Activated B cell treated with CpG ODN at 0.5 μM for 24 hours (primary cell): ENCODE data around the gene DUSP21. TPM values are rescaled to one million over a fixed set of nuclear protein-coding genes. Genes with fewer than 3 reads are reported as not detected.
"Not testable (repeated sequence)": the region's sequence is repeated elsewhere in the genome, so short reads cannot be mapped to it uniquely, and the experiment has no call there.

ENCODE experiments used
- ATAC-seq: fragments of 200-7000 bp; cut with Tn5 transposase; one replicate; pipeline ENCODE4 v1.10.0; 2021; ENCODE audit warnings: low read depth, mild to moderate bottlenecking, moderate library complexity
- CTCF ChIA-PET: fragments of 350-600 bp; sonication (Branson Sonifier 250); formaldehyde crosslinking; loops from one replicate; lab custom pipeline; 2021; ENCODE audit warnings: antibody characterized with exemption; lab: Charles Lee
- POLR2A ChIA-PET: fragments of 350-600 bp; sonication (Branson Sonifier 250); formaldehyde crosslinking; loops from one replicate; lab custom pipeline; 2021; ENCODE audit warnings: antibody characterized with exemption; lab: Charles Lee
- DNase-seq: peaks from one replicate; pipeline ENCODE4 v3.0.0; 2022
- H3K27ac Mint-ChIP-seq: one replicate; pipeline ENCODE4 v1.8.0; 2020; ENCODE audit warnings: mixed read lengths
- H3K27me3 Mint-ChIP-seq: one replicate; pipeline ENCODE4 v1.8.0; 2021; ENCODE audit warnings: mixed read lengths
- H3K36me3 Mint-ChIP-seq: one replicate; pipeline ENCODE4 v1.8.0; 2021; ENCODE audit warnings: low read depth, mixed read lengths
- H3K4me1 Mint-ChIP-seq: one replicate; pipeline ENCODE4 v1.8.0; 2021; ENCODE audit warnings: mixed read lengths
- H3K4me3 Mint-ChIP-seq: one replicate; pipeline ENCODE4 v1.8.0; 2020; ENCODE audit warnings: mild to moderate bottlenecking, mixed read lengths
- H3K9me3 Mint-ChIP-seq: one replicate; pipeline ENCODE4 v1.8.0; 2020; ENCODE audit warnings: mixed read lengths
- CTCF ChIP-seq: fragments of 200-600 bp; IDR thresholded peaks from one replicate; pipeline ENCODE4 v1.8.0; 2022; ENCODE audit warnings: antibody characterized with exemption, mild to moderate bottlenecking
- intact Hi-C: fragments of 100-400 bp; cut with micrococcal nuclease; formaldehyde crosslinking; loops from one replicate; pipeline ENCODE4 v1.15.1; 2024
- total RNA-seq: library from RNA; stranded (reverse); gene quantifications from 2 replicates; pipeline ENCODE4 v1.2.3, GENCODE V29; 2022

DUSP21 gene
- total RNA-seq, 1 donor from 2014 or later: not detected

- Mint-ChIP-seq H3K4me3 (no peak overlapping the region), H3K36me3 (no peaks in the 10 kb centered on the region), H3K9me3 (peaks cover 2% of the 10 kb centered on the region), H3K4me1 (no peaks in the 10 kb centered on the region), H3K27ac (no peak overlapping the region), H3K27me3 (peaks cover 2% of the 10 kb centered on the region)
- ChIA-PET POLR2A (no interaction called here), CTCF (no interaction called here)
- no peak for ATAC-seq
- no peak for DNase-seq
- intact Hi-C loops: no loop called here
- no peak for TF ChIP-seq CTCF
Measured at GRCh38 chrX:44817029-44817428, 26.8 kb upstream of the DUSP21 start.

GRCh38 chrX:44822601-44823000 lies 21.2 kb upstream of the DUSP21 start:
- H3K27me3 Mint-ChIP-seq: no peaks in the 10 kb centered on the region
- no peaks in the 10 kb centered on the region for H3K36me3 Mint-ChIP-seq
- POLR2A ChIA-PET: no interaction called here
- no peak overlapping the region for H3K27ac Mint-ChIP-seq
- ATAC-seq (no peak), DNase-seq (no peak)
- no peaks in the 10 kb centered on the region for H3K4me1 Mint-ChIP-seq
- CTCF ChIA-PET: no interaction called here
- peaks cover 4% of the 10 kb centered on the region for H3K9me3 Mint-ChIP-seq
- no peak overlapping the region for H3K4me3 Mint-ChIP-seq
- intact Hi-C loops: no loop called here
- TF ChIP-seq CTCF: no peak

DNA sequence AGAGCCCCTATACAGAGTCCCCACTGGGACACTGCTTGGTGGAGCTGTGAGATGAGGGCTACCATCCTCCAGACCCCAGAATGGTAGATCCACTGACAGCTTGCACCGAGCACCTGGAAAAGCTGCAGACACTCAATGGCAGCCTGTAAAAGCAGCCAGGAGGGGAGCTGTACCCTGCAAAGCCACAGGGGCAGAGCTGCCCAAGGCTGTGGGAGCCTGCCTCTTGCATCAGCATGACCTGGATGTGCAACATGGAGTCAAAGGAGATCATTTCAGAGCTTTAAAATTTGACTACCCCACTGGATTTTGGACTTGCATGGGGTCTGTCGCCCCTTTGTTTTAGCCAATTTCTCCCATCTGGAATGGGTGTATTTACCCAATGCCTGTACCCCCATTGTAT lies 20.6 kb upstream of the DUSP21 start:
- intact Hi-C loops, H3K27me3 Mint-ChIP-seq, CTCF ChIA-PET, ATAC-seq, H3K9me3 Mint-ChIP-seq, H3K4me3 Mint-ChIP-seq, POLR2A ChIA-PET, DNase-seq, H3K27ac Mint-ChIP-seq, H3K4me1 Mint-ChIP-seq, H3K36me3 Mint-ChIP-seq: not testable (repeated sequence)

DNA sequence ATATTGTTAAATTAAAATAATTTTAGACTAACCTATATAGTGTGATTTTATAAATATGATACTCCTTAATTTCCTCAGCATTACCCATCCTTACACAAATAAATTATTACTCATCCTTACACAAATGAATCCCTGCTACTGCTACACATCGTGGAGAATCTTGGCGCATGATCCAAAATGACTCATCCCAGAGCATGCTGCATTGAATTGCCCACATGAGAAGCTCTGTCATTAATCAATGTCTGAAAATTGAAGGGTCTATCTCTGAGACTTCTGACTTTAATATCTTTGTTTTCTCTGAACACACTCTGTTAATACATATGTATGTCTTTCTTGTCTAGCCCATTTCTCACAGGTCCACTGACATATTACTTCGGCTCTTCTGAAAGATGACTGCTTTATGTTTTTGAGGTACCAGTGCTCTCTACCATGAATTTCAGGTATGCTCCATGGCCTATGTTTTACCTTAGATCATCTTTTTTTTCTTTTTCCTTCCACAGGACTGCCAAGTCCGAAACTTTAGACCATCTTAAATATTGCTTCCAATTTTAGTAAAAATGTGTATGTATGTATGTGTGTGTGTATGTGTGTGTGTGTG lies 15.7 kb upstream of the DUSP21 start:
- no peaks in the 10 kb centered on the region for H3K36me3 Mint-ChIP-seq
- no peaks in the 10 kb centered on the region for H3K4me1 Mint-ChIP-seq
- TF ChIP-seq CTCF: no peak
- no peaks in the 10 kb centered on the region for H3K9me3 Mint-ChIP-seq
- DNase-seq (no peak), ATAC-seq (no peak)
- ChIA-PET CTCF (no interaction called here), POLR2A (no interaction called here)
- H3K27me3 Mint-ChIP-seq: no peaks in the 10 kb centered on the region
- intact Hi-C loops: no loop called here
- no peak overlapping the region for H3K27ac Mint-ChIP-seq
- H3K4me3 Mint-ChIP-seq: no peak overlapping the region

GRCh38 chrX:44829832-44830231 lies 14.0 kb upstream of the DUSP21 start:
- ChIA-PET CTCF (no interaction called here), POLR2A (no interaction called here)
- ATAC-seq: no peak
- no peaks in the 10 kb centered on the region for H3K4me1 Mint-ChIP-seq
- no peaks in the 10 kb centered on the region for H3K9me3 Mint-ChIP-seq
- H3K27ac Mint-ChIP-seq: no peak overlapping the region
- no peaks in the 10 kb centered on the region for H3K36me3 Mint-ChIP-seq
- no peak overlapping the region for H3K4me3 Mint-ChIP-seq
- TF ChIP-seq CTCF: no peak
- no peak for DNase-seq
- H3K27me3 Mint-ChIP-seq: no peaks in the 10 kb centered on the region
- intact Hi-C loops: no loop called here
